Left ventricle myocardium inferior (tissue), 1 donor: ENCODE data around the gene TSEN2. TPM values are rescaled to one million over a fixed set of nuclear protein-coding genes. Genes with fewer than 3 reads are reported as not detected.

Experiments used
- DNase-seq: peaks from one replicate; pipeline ENCODE4 v3.0.0-alpha.2; 2020
- H3K27ac ChIP-seq: fragments of 200-600 bp; replicated peaks from 2 replicates; pipeline ENCODE4 v1.8.0; 2021
- H3K27me3 ChIP-seq: fragments of 200-600 bp; 2 replicates; pipeline ENCODE4 v1.8.0; 2021; ENCODE audit warnings: low read depth
- H3K36me3 ChIP-seq: fragments of 200-600 bp; 2 replicates; pipeline ENCODE4 v1.8.0; 2021
- H3K4me1 ChIP-seq: fragments of 200-600 bp; 2 replicates; pipeline ENCODE4 v1.8.0; 2021
- H3K4me3 ChIP-seq: fragments of 200-600 bp; 2 replicates; pipeline ENCODE4 v1.8.0; 2021; ENCODE audit warnings: mild to moderate bottlenecking, moderate library complexity
- H3K9me3 ChIP-seq: fragments of 200-600 bp; replicated peaks from 2 replicates; pipeline ENCODE4 v1.8.0; 2021
- CTCF ChIP-seq: fragments of 200-600 bp; IDR thresholded peaks from 2 replicates; pipeline ENCODE4 v1.8.0; 2021; ENCODE audit warnings: antibody characterized with exemption, mild to moderate bottlenecking, borderline replicate concordance
- intact Hi-C: fragments of 100-400 bp; cut with micrococcal nuclease; formaldehyde crosslinking; loops from one replicate; pipeline ENCODE4 v1.11.0; 2022
- total RNA-seq: library from RNA; stranded (reverse); fragmentation: NEBNext Ultra II Directional; extraction: Animal tissue kit (Norgen Biotek cat#: 25700); gene quantifications from one replicate; pipeline ENCODE4 v1.2.1, GENCODE V29; 2021
- donor health status: DM: no; HTN: yes; CAD: no; lungs with severe emphysema.

Gene TSEN2
- total RNA-seq, 1 donor from 2014 or later: 22.5 TPM

- no peak overlapping the region for H3K27ac ChIP-seq
- intact Hi-C loops: no loop called here
- no peak overlapping the region for H3K4me3 ChIP-seq
- H3K27me3 ChIP-seq: no peaks in the 10 kb centered on the region
- no peak for DNase-seq
- H3K9me3 ChIP-seq: peaks cover 7% of the 10 kb centered on the region
- no peaks in the 10 kb centered on the region for H3K4me1 ChIP-seq
- no peak for TF ChIP-seq CTCF
- no peaks in the 10 kb centered on the region for H3K36me3 ChIP-seq
Observed at GRCh38 chr3:12449889-12450682, 34.2 kb upstream of the TSEN2 start.

- no peaks in the 10 kb centered on the region for H3K36me3 ChIP-seq
- no peak overlapping the region for H3K4me3 ChIP-seq
- intact Hi-C loops: no loop called here
- TF ChIP-seq CTCF: no peak
- H3K27ac ChIP-seq: no peak overlapping the region
- no peaks in the 10 kb centered on the region for H3K4me1 ChIP-seq
- H3K27me3 ChIP-seq: no peaks in the 10 kb centered on the region
- DNase-seq: no peak
- peaks cover 7% of the 10 kb centered on the region for H3K9me3 ChIP-seq
Observed at GRCh38 chr3:12451481-12451880, 32.8 kb upstream of the TSEN2 start.

DNA sequence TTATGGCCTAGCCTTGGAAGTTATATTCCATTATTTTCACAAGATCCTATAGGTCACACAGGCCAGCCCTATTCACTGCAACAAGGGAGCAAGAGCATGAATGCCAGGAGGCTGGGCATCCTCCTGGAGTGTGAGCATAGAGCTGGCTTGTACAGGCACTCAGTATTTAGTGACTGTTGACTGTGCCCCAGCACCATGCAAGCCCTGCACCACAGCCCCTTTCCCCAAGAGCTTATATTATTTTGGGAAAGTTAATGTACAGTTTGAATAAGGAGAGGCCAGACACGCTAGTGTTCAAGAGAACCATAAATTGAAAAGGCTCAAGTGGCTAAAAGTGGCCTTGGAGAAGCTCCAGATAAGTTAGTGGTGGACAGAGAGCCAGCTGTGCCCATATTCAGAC lies 32.3 kb upstream of the TSEN2 start:
- Histone ChIP-seq H3K27ac (no peak overlapping the region), H3K27me3 (no peaks in the 10 kb centered on the region), H3K36me3 (no peaks in the 10 kb centered on the region), H3K4me3 (no peak overlapping the region), H3K4me1 (no peaks in the 10 kb centered on the region), H3K9me3 (peaks cover 7% of the 10 kb centered on the region)
- no peak for DNase-seq
- TF ChIP-seq CTCF: no peak
- intact Hi-C loops: no loop called here

- intact Hi-C loops: no loop called here
- no peaks in the 10 kb centered on the region for H3K36me3 ChIP-seq
- no peaks in the 10 kb centered on the region for H3K4me1 ChIP-seq
- DNase-seq: no peak
- H3K9me3 ChIP-seq: peaks cover 7% of the 10 kb centered on the region
- no peak overlapping the region for H3K4me3 ChIP-seq
- no peak overlapping the region for H3K27ac ChIP-seq
- no peak for TF ChIP-seq CTCF
- H3K27me3 ChIP-seq: no peaks in the 10 kb centered on the region
Observed at GRCh38 chr3:12452361-12453330, 31.6 kb upstream of the TSEN2 start.

DNA sequence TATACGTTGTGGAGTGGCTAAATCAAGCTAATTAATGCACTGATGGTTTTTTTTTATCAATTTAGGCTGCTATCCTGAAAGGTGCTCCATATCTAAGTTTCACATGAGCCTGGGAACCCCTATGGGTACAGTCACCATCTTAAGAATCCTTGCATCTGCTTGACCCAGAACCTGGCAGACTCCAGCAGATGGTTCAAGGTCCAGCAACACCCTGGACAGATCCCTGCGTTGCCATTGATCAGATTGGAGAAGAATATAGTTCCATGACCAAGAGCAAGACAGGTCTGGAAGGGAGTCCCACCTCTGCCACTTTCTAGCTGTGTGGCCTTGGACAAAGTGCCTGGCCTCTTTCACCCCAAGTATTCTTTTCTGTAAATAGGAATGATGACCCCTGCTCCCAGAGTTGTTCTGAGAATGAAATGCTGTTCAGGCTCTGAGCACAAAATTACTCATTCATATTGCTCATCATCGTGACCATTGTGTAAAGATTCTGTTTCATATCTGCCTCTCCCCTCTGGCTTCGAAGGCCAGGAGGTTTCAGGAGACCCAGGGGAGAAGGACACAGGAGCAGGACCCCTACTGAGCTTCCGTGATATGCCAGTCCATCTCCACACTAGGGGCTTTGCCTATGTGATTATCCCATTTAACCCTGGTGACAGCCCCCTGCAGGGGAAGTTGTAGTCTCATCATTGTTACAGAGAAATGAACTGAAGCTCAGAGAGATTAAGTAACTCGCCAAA lies 30.0 kb upstream of the TSEN2 start:
- DNase-seq: no peak
- no peak overlapping the region for H3K4me3 ChIP-seq
- no peaks in the 10 kb centered on the region for H3K36me3 ChIP-seq
- H3K27me3 ChIP-seq: no peaks in the 10 kb centered on the region
- intact Hi-C loops: no loop called here
- no peaks in the 10 kb centered on the region for H3K4me1 ChIP-seq
- H3K27ac ChIP-seq: no peak overlapping the region
- no peak for TF ChIP-seq CTCF
- H3K9me3 ChIP-seq: peaks cover 7% of the 10 kb centered on the region
